Nucleus accumbens (tissue), 56 donors: ENCODE measurements around the gene CTSE.
A peak's percentile ranks its signal among the peaks of the same experiment; 100 is the strongest.

Source experiments
- DNase-seq, 56 donors: peaks; one replicate each; lab custom pipeline; 2025; lab: John Stamatoyannopoulos, UW

CTSE gene

DNA sequence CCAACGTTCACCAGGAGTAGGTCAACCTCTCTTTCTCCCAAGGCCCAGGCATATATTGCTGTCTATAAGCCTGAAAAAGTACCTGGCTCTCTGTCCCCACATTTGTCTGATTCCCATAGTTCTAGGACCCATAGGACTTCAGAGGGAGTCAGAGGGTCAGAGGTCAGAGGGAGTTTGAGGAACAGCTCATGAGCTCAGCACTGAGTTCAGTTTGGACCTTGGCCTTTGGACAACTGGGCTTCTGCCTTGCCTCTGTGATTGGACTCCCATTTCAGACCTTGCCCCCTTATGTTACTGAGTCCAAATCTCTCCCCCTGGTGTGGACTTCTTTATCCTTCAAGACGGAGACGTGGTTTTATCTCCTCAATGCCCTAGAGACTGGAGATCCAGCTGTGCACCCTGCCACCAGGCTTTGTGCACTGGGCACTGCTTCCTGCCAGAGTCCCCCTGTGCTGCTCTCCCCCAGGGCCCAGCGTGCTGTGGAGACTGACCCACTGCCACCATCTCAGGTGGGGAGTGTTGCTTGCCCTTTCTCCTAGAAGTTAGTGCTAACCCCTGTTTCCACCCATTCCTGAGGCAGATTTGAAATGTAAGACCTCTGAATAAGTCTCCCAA is 3.2 kb downstream of the CTSE start:
- no peak for DNase-seq

- no peak for DNase-seq
Measured at GRCh38 chr1:206015071-206015470, 8.6 kb downstream of the CTSE start.

GRCh38 chr1:206014601-206015000 is 9.1 kb downstream of the CTSE start:
- DNase-seq: no peak

- no peak for DNase-seq
Measured at GRCh38 chr1:206013026-206013795, 10.5 kb downstream of the CTSE start.

DNA sequence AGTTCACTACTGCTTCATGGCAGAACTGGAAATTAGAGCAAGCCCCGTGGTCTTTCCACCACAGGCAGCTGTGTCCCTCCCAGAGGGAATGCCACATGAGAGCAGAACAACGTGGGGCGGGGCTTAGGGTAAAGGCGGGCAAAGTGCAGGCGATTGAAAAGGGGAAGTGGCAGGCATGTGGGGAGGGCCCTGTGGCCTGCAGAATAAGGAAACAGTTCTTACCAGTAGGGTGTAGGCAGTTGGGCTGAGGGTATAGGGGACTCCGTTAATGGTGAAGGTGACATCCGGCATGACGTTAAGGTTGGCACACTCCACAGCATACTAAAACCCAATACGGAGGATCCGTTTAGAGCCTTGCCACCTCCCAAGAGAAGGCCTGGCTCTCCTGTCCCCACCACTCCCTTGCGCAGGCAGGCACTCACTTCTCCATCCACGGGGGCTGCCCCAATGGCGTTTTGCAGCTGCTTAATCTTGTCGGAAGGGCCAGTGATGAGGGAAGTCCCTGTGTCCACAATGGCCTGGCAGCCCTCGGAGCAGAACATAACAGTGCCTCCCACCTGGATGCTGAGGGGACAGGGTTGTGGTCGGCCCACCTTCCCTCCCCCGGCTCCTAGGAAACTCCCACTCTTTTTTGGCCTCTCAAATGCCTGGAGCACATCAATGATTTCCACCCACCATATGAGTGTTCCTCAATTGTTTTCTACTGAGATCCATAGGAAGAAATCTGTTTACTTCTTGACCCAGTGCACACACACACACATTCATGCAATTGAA is 11.4 kb downstream of the CTSE start:
- peak in 27 of 56 donors; percentile 6 to 59 (median 27) for DNase-seq

- no peak for DNase-seq
Measured at GRCh38 chr1:206011057-206011456, 12.6 kb downstream of the CTSE start.

- DNase-seq: no peak
Measured at GRCh38 chr1:206010060-206010459, 13.6 kb downstream of the CTSE start.

- DNase-seq: no peak
Measured at GRCh38 chr1:206006946-206007345, 16.7 kb downstream of the CTSE start.

GRCh38 chr1:206005778-206006180 is 17.9 kb downstream of the CTSE start:
- DNase-seq: peak in 1 of 56 donors; percentile 2

DNA sequence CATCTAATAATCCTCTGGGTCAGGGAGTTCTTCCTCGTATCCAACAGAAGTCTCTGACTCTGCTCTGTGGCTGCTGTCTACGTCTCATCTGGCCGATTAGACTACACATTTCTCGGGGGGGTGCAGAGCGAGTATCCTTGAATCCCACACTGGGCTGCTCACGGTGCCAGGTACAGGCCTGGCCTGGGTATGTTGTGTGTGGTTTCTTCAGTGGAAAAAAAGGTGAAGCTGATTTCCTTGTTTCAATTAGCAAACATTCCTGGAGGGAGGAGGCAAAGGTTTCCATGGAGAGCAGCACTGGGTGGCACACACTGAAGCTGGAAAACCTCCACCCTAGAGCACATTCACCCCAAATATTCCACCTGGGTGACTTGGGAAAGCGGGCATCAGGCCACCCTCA is 18.5 kb downstream of the CTSE start:
- DNase-seq: no peak

DNA sequence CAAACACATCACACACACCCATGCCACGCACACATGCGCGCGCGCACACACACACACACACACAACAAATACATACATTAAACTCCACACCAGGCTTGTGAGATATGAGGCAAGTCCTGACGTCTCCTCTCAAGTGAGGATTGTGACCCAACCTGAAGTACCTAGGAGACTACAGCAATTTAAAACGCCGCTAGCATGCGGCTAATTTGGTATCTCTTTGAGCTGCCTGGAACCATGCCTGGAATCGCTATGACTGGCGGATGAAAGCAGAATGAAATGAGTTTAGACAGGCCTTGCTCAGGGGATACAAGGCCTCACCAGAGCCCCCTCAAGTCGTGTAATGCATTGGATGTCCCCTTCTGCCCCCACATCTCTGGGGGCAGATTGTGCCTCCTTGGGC is 18.9 kb downstream of the CTSE start:
- DNase-seq: no peak

GRCh38 chr1:206003854-206004800 is 19.6 kb downstream of the CTSE start:
- DNase-seq: no peak

- peak in 16 of 56 donors; percentile 8 to 56 (median 30) for DNase-seq
Measured at GRCh38 chr1:206002871-206003801, 20.6 kb downstream of the CTSE start, which contains the start of gene RAB7B. Gene RAB7B (minus strand): TSS chr1:206003395. CDS start chr1:205994135, 9,260 bp downstream.

GRCh38 chr1:206002160-206002559 is 21.5 kb downstream of the CTSE start:
- DNase-seq: no peak

DNA sequence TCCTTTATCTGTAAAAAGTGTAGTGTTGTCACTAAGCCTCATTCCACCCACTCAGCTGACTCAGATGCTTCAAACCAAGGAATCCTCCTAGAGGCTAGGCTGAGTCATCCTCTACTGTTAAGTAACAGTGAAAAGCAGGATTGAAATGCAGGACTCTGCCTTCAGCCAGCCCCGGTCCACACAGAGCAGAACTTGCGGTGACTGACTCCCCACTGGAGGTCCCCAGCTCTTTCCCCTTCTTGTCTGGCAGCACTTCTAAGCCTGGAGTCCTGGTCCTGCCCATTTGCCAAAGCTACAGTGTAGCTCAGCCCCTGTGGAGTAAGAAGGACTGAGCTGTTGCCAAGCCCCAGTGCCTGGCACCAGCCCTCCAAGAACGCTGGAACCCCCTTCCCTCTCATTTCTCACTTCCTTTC is 22.2 kb downstream of the CTSE start:
- DNase-seq: peak in 19 of 56 donors; percentile 9 to 77 (median 29)

DNA sequence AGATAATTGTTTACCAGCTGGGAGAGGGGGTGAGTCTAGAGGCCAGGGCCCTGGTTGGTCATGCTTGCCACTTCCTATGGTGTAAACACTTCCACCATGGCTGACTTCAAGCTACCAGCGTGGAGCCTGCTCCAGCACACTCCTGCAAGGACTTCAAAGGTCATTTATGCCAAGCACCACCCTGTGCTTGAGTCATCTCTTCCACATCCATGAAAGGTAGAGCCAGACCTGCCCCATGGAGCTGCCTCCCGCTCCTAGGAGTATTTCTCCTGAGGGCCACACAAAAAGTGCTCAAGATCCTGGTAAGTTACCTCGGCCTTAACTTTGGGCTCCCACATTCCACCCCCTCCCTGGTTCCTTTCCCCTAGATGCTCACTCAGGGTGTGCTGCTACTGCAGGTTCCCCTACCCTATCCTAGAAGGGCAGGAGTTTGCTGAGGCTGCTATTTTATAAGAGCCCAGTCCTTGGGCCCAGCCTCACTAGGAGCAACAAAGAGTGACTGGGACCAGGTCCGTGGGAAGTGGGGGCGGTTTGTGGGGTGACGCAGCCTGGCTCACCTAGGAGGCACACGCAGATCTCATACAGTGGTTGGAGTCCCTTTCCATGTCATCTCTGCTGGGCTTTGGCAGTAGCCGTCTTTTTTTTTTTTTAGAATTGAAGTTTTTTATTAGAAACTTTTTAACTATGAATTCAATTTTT is 22.9 kb downstream of the CTSE start:
- DNase-seq: no peak

DNA sequence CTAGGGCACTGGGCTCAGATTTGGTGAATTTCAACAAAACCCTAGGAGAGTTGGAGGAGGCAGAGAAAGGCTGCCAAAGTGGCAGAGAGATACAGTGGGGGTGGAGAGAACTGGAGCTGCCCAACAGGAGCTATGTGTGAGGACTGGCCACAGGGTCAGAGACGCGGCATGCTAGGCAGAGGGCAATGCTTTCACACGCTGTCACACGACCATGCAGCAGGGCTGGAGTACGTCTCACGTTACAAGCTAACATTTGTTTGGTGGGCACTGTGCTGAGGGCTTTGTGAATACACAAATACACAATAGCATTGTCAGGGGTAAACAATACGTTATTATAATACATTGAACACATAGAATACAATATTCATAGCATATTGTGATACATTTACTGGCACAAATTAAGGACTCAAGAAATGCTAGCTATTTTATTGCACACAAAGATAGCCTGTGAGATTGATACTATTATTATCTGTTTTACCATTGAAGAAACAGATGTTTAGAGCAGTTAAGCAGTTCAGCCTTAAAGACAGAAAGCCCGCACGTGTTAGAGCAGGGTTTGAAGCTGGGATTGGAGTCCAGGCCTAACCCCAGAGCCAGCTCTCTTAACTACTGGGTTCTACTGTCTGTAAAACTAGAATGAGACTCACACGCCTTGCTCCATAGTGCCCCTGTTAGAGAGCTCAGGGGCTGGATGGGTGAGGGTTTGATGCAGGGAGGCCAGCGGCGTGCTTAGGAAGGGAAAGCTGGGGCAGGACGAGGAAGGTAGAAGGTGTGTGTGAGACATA is 25.0 kb downstream of the CTSE start:
- DNase-seq: peak in 49 of 56 donors; percentile 10 to 87 (median 57)
